SH-SY5Y (cell line): Measurements from ENCODE around the gene COL4A4.

ENCODE experiments used
- GATA2 ChIP-seq: IDR thresholded peaks from 2 replicates; pipeline ENCODE4 v1.6.1; 2011; ENCODE audit warnings: mild to moderate bottlenecking, low read depth, low read length
- GATA3 ChIP-seq: IDR thresholded peaks from 2 replicates; pipeline ENCODE4 v1.6.1; 2011; ENCODE audit warnings: low read depth, mild to moderate bottlenecking, low read length, moderate library complexity

- no peak for TF ChIP-seq GATA3
- no peak for TF ChIP-seq GATA2
These were observed 3.8 kb downstream of the COL4A4 start for GRCh38 chr2:227160164-227160563.
